Cardiac fibroblast (primary cell): ENCODE measurements around the gene ORAI3.
A peak's percentile ranks its signal among the peaks of the same experiment; 100 is the strongest.

Source experiments
- DNase-seq, 2 donors: peaks; one replicate each; pipeline versions ENCODE4 v3.0.0 to v3.0.0-alpha.2; 2010; ENCODE audit warnings: low read depth in 2 of 2
- H3K4me3 ChIP-seq, 2 donors: replicated peaks in 1 of 2; 1 replicate in 1 of 2; 2 replicates in 1 of 2; pipeline ENCODE4 v1.5.1; 2011; ENCODE audit warnings: low read depth in 2 of 2, low read length in 2 of 2, mild to moderate bottlenecking in 2 of 2, moderate library complexity in 1 of 2
- TF ChIP-seq, protein P1 (sequence below): IDR thresholded peaks from one replicate; pipeline ENCODE4 v1.5.1; 2011; ENCODE audit warnings: low read depth, mild to moderate bottlenecking, low read length, inconsistent platforms

ORAI3 gene

GRCh38 chr16:30991052-30991451 is 42.2 kb downstream of the ORAI3 start:
- DNase-seq: no peak
- H3K4me3 ChIP-seq: no peak overlapping the region
- TF ChIP-seq, protein P1, sequence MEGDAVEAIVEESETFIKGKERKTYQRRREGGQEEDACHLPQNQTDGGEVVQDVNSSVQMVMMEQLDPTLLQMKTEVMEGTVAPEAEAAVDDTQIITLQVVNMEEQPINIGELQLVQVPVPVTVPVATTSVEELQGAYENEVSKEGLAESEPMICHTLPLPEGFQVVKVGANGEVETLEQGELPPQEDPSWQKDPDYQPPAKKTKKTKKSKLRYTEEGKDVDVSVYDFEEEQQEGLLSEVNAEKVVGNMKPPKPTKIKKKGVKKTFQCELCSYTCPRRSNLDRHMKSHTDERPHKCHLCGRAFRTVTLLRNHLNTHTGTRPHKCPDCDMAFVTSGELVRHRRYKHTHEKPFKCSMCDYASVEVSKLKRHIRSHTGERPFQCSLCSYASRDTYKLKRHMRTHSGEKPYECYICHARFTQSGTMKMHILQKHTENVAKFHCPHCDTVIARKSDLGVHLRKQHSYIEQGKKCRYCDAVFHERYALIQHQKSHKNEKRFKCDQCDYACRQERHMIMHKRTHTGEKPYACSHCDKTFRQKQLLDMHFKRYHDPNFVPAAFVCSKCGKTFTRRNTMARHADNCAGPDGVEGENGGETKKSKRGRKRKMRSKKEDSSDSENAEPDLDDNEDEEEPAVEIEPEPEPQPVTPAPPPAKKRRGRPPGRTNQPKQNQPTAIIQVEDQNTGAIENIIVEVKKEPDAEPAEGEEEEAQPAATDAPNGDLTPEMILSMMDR: no peak

GRCh38 chr16:30992276-30992780 is 43.5 kb downstream of the ORAI3 start:
- TF ChIP-seq, protein P1: no peak
- DNase-seq: no peak
- H3K4me3 ChIP-seq: no peak overlapping the region

- H3K4me3 ChIP-seq: no peak overlapping the region
- TF ChIP-seq, protein P1: no peak
- DNase-seq: no peak
Measured at GRCh38 chr16:30992931-30993816, 44.3 kb downstream of the ORAI3 start.

- TF ChIP-seq, protein P1: no peak
- DNase-seq: no peak
- no peak overlapping the region for H3K4me3 ChIP-seq
Measured at GRCh38 chr16:30995927-30996323, 47.1 kb downstream of the ORAI3 start.

- DNase-seq: peak in 1 of 2 donors; percentile 30
- H3K4me3 ChIP-seq: peak overlapping the region; percentile 50 to 52
- TF ChIP-seq, protein P1: no peak
Measured at GRCh38 chr16:30996324-30996984, 47.6 kb downstream of the ORAI3 start.

GRCh38 chr16:30996985-30997724 is 48.3 kb downstream of the ORAI3 start:
- peak overlapping the region; percentile 50 to 52 for H3K4me3 ChIP-seq
- TF ChIP-seq, protein P1: no peak
- peak; percentile 72 to 76 for DNase-seq
